OCI-LY3 (cell line): Measurements from ENCODE around the gene CPED1.

Source experiments
- CTCF ChIP-seq: fragments of 200-600, 300-600 bp; sonication (generic); IDR thresholded peaks from 2 replicates; pipeline ENCODE4 v1.5.1; 2014; ENCODE audit warnings: antibody characterized with exemption, low read length, low read depth
- EZH2phosphoT487 ChIP-seq: fragments of 200-600 bp; shearing (Covaris generic); IDR thresholded peaks from 2 replicates; pipeline ENCODE4 v1.6.1; 2018; ENCODE audit warnings: antibody characterized with exemption, mixed run types, low read depth

- TF ChIP-seq CTCF = no peak
- no peak for TF ChIP-seq EZH2phosphoT487
Observed at GRCh38 chr7:121003986-121004685, 15.6 kb downstream of the CPED1 start.
